ENCODE data around the gene RFC2.
"Not testable (repeated sequence)": the region's sequence is repeated elsewhere in the genome, so short reads cannot be mapped to it uniquely, and the experiment has no call there.

RFC2 gene

GRCh38 chr7:74219416-74219815, 34.8 kb downstream of the RFC2 start:
- no peak for DNase-seq (ENCODE audit: low read depth in 3 of 3, low spot score in 1 of 3)

DNA sequence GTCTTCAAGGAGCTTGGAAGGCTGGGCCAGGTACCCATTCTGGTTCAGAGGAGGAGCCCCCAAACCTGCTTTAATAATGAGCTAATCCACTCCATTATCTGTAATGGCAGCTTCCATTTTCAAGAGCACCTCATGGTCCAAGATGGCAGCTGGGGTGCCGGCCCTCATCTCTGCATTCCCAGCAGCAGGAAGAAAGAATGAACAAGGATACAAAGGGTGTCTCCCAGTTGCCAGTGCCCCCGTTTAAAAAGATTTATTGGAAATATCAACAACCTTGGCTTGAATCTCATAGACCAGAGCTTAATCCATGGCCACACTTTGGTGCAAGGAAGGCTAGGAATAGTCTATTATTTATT, 35.9 kb downstream of the RFC2 start:
- no peak for DNase-seq (ENCODE audit: low read depth in 3 of 3, low spot score in 1 of 3)

GRCh38 chr7:74217455-74218342, 36.5 kb downstream of the RFC2 start:
- no peak for DNase-seq (ENCODE audit: low read depth in 3 of 3, low spot score in 1 of 3)

GRCh38 chr7:74216361-74216761, 37.8 kb downstream of the RFC2 start:
- no peak for DNase-seq (ENCODE audit: low read depth in 3 of 3, low spot score in 1 of 3)

GRCh38 chr7:74215921-74216320, 38.3 kb downstream of the RFC2 start:
- DNase-seq (ENCODE audit: low read depth in 3 of 3, low spot score in 1 of 3), result no peak

DNA sequence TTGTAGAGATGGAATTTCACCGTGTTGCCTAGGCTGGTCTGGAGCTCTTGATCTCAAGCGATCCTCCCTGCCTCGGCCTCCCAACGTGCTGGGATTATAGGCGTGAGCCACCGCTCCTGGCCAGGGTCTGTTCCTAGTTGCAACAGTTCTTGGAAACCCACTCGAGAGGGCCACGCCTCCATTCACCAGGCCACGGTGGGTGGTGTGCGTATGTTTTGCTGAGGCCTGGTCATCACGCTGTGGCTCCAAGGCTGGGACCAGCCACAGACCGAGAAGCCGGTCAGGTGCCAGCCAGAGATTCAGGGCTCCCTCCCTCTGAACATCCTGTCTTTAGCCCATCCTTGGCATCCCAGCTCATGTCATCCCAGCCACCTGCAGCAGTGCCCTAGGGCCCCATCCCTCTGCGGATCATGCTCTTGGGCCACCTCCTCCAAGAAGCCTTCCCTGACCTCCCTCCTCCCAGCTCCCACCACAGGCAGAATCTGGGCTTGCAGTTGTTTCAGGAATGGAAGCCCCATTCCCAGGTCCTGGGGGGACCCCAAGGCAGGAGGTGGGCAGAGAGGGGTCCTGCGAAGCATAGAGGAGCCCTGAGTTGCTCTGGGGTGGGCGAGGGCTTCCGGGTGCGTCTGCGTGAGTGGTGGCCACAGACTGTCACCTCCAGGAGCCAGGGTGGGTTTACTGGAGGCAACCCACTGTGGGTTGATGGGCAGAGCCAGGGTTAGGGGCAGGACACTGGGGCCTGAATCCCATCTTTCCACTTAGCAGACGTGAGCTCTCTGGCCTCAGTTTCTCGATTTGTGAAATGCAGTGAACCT, 39.2 kb downstream of the RFC2 start:
- no peak for DNase-seq (ENCODE audit: low read depth in 3 of 3, low spot score in 1 of 3)

DNA sequence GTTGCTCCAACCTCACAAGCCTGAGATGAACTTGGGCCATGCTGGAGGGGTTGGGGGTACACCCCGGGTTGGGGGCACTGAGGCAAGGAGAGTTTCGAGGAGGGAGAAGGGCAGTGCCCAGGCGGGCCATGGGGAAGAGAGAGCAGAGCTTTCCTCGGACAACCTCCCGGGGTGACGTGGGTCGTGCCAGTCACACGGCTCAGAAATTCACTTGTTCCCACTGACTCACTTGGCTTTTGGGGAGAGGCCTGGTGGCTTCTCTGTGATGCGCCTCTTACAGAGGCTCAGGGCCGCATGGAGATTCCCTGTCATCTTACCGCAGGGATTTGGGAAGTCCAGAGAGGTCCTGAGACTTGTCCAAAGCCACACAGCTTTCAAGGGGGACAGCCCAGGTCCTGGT, 41.5 kb downstream of the RFC2 start:
- no peak for DNase-seq (ENCODE audit: low read depth in 3 of 3, low spot score in 1 of 3)

DNA sequence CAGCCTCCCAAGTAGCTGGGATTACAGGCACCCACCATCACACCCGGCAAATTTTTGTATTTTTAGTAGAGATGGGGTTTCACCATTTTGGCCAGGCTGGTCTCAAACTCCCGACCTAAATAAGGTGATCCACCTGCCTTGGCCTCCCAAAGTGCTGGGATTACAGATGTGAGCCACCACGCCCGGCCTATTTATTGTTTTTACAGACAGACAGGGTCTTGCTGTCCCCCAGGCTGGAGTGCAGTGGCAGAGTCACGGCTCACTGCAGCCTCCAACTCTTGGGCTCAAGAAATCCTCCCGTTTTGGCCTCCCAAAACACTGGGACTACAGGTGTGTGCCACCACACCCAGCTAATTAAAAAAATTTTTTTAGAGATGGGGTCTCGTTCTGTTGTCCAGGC, 46.0 kb downstream of the RFC2 start:
- not testable (repeated sequence) for DNase-seq (ENCODE audit: low read depth in 3 of 3, low spot score in 1 of 3)

GRCh38 chr7:74207586-74207985, 46.6 kb downstream of the RFC2 start:
- DNase-seq (ENCODE audit: low read depth in 3 of 3, low spot score in 1 of 3), result no peak

DNA sequence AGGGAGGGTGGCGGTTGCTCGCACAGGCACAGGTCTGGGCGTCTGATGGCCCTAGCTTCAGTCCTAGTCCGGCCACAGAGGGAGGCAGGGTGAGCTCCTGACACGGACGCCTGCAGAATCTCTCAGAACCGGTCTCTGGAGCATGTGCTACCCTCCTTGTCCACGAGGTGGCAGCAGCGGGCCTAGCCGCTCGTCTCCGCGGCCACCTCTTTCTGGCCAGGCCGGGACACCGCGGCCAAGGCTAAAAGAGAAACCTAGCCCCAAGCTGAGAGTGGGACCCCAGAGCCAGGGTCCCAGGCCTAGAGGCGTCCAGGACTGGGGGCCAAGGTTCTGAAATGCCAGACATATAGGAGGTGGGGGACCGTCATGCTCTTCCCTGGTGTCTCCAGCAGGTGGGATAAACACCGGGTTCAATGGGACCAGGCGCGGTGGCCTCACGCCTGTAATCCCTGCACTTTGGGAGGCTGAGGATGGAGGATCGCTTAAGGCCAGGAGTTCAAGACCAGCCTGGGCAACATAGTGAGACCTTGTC, 47.5 kb downstream of the RFC2 start:
- peak in 2 of 3 donors; percentile 52 to 76 for DNase-seq (ENCODE audit: low read depth in 3 of 3, low spot score in 1 of 3)

DNA sequence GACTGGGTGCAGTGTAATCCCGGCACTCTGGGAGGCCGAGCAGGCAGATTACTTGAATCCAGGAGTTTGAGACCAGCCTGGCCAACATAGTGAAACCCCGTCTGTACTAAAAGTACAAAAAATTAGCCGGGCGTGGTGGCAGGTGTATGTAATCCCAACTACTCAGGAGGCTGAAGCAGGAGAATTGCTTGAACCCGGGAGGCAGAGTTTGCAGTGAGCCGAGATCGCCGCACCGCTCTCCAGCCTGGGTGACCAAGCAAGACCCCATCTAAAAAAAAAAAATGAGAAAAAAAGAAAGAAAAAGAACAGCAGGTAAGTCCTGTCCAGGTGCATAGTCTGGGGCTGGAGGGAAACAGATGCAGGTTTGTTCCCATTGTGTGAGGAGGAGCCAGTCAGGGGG, 48.1 kb downstream of the RFC2 start:
- DNase-seq (ENCODE audit: low read depth in 3 of 3, low spot score in 1 of 3), result not testable (repeated sequence)

DNA sequence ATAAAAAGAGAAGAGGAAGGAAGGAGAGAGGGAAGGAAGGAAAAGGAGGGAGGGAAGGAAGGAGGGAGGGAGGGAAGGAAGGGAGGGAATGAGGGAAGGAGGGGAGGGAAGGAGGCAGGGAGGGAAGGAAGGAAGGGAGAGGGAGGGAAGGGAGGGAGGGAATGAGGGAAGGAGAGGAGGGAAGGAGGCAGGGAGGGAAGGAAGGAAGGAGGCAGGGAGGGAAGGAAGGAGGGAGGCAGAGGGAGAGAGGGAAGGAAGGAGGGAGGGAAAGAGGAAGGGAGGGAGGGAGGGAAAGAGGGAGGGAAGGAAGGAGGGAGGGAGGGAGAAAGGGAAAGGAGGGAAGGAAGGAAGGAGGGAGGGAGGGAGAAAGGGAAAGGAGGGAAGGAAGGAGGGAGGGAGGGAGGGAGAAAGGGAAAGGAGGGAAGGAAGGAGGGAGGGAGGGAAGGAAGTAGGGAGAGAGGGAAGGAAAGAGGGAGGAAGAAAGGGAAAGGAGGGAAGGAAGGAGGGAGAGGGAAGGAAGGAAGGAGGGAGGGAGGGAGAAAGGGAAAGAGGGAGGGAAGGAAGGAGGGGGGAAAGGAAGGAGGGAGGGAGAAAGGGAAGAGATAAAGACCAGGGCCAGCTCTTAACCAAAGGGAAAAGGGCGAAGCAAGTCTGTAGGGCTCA, 50.1 kb downstream of the RFC2 start:
- DNase-seq (ENCODE audit: low read depth in 3 of 3, low spot score in 1 of 3), result no peak

- DNase-seq (ENCODE audit: low read depth in 3 of 3, low spot score in 1 of 3), result no peak
Measured at GRCh38 chr7:74202841-74203556, 51.2 kb downstream of the RFC2 start.

GRCh38 chr7:74199551-74200355, 54.4 kb downstream of the RFC2 start:
- DNase-seq (ENCODE audit: low read depth in 3 of 3, low spot score in 1 of 3), result no peak

- no peak for DNase-seq (ENCODE audit: low read depth in 3 of 3, low spot score in 1 of 3)
Measured at GRCh38 chr7:74197449-74198124, 56.6 kb downstream of the RFC2 start.

DNA sequence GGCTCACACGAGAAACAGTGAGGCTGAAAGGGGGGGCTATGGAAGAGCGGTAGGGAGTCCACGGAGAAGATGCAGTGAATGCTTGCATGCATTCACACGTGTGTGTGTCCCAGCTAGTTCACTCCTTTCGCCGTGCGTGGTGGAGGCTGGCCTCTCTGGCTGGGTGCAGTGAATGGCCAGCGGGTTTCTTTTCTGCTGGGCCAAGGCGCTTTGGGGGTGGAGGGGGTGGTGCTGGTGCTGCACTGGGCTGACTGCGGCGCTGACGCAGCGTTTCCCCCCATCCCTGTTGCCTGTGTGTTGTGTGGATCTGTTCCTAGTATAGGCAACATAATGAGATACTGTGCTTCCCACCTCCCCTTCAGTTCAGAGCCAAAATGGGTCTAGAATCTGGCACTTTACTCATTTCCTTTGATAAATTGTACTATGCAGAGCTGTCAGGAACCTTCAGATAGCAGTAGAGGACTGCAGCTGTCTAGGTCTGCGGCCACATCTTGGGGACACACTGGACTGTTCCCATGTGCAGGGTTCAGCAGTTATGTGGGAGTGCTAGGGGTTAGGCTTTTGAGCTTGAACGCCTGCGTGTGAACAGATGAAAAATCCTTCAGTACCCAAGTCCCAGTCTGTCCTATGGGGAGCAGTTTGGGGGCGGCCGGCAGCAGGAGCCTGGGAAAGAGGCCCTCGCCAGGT, 58.1 kb downstream of the RFC2 start:
- DNase-seq (ENCODE audit: low read depth in 3 of 3, low spot score in 1 of 3), result not testable (repeated sequence)

GRCh38 chr7:74195139-74195860, 58.9 kb downstream of the RFC2 start:
- not testable (repeated sequence) for DNase-seq (ENCODE audit: low read depth in 3 of 3, low spot score in 1 of 3)

DNA sequence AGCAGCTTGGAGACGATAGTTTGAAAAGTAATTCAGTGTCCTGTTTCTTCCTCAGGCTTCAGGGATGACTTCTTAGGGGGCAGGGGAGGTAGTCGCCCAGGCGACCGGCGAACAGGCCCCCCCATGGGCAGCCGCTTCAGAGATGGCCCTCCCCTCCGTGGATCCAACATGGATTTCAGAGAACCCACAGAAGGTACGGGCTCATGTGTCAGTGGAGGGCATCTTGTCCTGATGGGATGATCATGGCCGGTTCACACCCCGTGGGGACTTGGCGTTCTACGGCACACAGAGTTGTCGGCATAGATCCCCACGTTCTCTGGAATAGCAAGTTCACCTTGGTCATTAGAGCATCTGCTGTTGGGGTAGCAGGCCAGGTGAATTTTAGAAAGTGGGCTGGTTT, 59.5 kb downstream of the RFC2 start:
- DNase-seq (ENCODE audit: low read depth in 3 of 3, low spot score in 1 of 3), result no peak

All from stimulated activated CD4-positive, alpha-beta T cell treated with anti-CD3 and anti-CD28 coated beads, TNF-alpha, amount 100 ng/mL, for 1 hour (primary cell).